Activated T-cell treated with anti-CD3 and anti-CD28 coated beads for 1 hour (primary cell): ENCODE measurements around the gene ZNF831.

ENCODE experiments used
- DNase-seq: peaks from one replicate; pipeline ENCODE4 v3.0.0-alpha.2; 2020; ENCODE audit warnings: low read depth

The ZNF831 gene

GRCh38 chr20:59157531-59157930, 6.1 kb upstream of the ZNF831 start:
- DNase-seq, result no peak

GRCh38 chr20:59157961-59158541, 5.6 kb upstream of the ZNF831 start:
- DNase-seq, result no peak

GRCh38 chr20:59158673-59159072, 4.9 kb upstream of the ZNF831 start:
- no peak for DNase-seq

- no peak for DNase-seq
Observed at GRCh38 chr20:59159091-59159490, 4.5 kb upstream of the ZNF831 start.

DNA sequence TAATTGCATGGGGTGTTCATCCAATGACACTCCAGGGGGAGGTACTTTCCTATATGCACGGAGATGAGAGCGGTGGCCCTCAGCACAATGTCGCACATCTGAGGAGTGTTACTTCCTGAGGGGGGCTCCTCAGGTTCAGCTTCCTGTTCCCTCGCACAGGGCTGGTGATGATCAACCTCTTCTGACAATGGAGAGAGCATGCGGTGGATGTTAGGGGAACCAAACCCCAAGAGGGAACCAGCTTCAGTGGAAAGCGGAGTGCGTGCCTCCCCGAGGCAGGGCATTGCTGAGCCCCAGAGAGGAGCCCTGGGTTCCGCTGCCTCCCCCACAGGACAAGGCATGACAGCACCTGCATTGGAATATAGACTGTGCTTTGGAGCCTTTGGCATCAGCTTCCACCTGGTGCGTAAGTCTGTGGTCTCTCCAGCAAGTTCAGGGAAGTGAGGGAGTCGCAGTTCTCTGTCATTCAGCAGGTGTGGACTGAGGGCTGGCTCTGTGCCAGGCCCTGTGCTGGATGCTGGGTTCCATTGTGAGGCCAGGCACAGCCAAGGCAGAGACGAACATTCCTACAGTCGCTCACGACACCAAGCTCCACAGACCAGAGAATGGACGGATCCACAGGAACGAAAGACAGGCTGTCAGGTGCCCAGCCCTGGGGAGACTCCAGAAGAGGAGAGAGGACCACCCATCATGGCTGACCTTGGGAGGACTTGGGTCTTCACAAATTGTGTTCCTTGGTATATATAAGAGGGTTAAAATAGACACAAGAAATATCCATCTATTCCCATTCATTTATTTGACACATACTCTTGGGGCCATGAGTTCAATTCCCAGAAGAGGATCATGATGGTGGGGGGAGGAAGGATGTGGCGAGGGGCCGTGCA, 3.9 kb upstream of the ZNF831 start:
- peak; percentile 49 for DNase-seq

GRCh38 chr20:59160389-59161115, 3.1 kb upstream of the ZNF831 start:
- DNase-seq, result no peak

GRCh38 chr20:59161721-59162120, 1.9 kb upstream of the ZNF831 start:
- DNase-seq, result no peak

DNA sequence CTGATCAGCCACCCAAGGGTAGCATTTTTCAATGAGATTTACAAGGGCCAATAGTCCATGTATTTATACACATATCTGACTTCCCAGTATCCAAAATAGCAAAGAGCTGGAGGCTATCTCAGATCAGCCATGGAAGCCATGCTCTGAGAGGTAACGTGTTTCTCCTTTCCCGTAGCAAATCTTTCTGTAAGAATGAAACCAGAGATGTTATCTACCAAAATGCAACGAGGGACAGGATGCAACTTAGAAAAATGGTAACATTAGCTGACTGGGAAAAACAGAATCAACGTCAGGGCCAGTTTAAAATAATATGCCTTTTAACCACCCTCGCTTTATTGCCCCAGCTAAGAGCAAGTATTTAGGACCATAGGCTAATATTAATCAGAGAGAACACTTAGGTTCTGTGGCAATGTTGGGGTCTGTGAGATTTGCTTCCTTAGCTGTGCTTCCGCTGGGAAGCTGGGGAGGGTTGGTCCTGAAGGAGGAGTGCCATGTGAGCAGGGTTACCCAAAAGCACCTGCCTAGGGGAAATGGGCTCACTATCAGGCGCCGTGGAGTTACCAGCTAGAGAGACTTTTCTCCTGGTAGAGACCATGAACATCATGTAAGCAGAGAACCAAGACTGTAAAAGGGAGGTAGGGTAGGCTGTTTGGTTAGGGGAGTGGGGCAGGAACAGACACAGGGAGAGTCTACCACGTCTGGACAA, 1.2 kb downstream of the ZNF831 start:
- no peak for DNase-seq

DNA sequence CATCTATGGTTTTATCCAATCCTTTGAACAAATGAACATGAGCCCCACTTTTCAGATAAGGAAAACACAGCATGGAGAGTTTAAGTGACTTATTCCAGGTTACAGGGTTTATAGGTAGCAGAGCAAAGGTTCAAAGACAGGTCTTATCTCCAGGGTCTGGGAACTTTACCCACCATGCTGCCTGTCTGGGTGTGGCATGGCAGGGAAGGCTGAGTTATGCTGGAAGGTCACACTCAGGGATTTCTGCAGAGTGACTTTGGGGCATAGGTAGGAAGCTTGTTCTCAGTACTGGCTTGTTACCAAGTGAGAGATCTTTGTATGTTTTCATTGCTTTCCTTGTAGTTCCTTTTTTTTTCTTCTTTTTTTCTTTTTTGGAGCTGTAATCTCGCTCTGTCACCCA, 1.8 kb downstream of the ZNF831 start:
- DNase-seq, result no peak

GRCh38 chr20:59165891-59166709, 2.5 kb downstream of the ZNF831 start:
- no peak for DNase-seq

- DNase-seq, result no peak
Observed at GRCh38 chr20:59170406-59171349, 7.1 kb downstream of the ZNF831 start.

GRCh38 chr20:59171986-59172385, 8.4 kb downstream of the ZNF831 start:
- no peak for DNase-seq

GRCh38 chr20:59173938-59174491, 10.4 kb downstream of the ZNF831 start:
- DNase-seq, result no peak

- DNase-seq, result no peak
Observed at GRCh38 chr20:59175002-59175401, 11.4 kb downstream of the ZNF831 start.

GRCh38 chr20:59175861-59176260, 12.2 kb downstream of the ZNF831 start:
- DNase-seq, result no peak

- DNase-seq, result no peak
Observed at GRCh38 chr20:59176812-59177211, 13.2 kb downstream of the ZNF831 start.

DNA sequence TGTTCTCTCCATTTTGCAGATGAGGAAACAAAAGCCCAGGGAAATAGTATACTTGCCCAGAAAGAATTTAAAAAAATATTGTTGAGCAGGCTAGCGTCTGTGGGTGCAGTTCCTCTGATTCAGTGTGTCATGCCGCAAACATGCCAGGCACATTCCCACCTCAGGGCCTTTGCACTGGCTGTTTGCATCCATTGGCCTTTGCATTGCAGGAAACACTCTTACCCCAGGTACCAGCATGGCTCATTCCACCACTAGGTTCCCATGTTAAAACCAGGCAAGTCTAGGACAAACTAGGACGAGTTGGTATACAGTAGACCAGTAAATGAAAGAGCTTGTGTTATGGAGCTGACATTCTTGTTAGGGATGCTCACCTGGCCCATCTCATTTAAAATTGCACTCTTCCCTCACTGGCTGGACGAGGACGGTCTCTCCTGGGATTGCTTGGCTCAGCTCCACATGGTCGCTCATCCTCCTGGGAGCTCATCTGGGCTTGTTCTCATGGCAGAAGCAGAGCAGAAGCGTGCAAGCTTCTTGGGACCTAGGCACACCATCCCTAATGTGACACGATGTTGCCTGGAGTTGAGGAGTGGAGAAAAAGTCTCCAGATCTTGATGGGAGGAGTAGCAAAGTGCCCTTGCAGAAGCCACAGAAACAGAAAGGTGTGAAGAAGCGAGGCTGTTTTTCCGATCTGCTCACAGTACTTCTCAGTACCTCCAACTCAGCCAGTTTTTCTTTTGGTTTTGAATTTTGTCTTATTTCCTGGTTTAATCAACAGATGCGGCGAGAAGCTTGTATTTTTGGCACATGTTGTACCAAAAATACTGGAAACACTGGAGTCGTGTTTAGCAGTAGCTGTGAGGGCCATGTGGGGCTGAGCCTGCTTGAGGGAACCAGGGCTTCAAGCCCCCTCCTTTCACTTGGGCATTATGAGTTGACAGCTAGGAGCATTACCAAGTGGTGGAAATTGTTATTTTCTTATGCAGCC, 13.9 kb downstream of the ZNF831 start:
- no peak for DNase-seq

- no peak for DNase-seq
Observed at GRCh38 chr20:59178983-59179595, 15.5 kb downstream of the ZNF831 start.
